Mesothelial cell of epicardium (in vitro differentiated cells): ENCODE measurements around the gene DMPK. TPM values are rescaled to one million over a fixed set of nuclear protein-coding genes. Genes with fewer than 3 reads are reported as not detected.

Experiments used
- DNase-seq, 2 experiments: peaks; one replicate each; pipeline ENCODE4 v3.0.0; 2021; ENCODE audit warnings: low spot score in 2 of 2; ENCODE audit not compliant: unreplicated experiment in 2 of 2
- H3K27ac Mint-ChIP-seq: 2 replicates; pipeline ENCODE4 v1.8.0; 2021; ENCODE audit warnings: mixed read lengths
- H3K27me3 Mint-ChIP-seq: 2 replicates; pipeline ENCODE4 v1.8.0; 2021; ENCODE audit warnings: low read depth, mixed read lengths
- H3K36me3 Mint-ChIP-seq: 2 replicates; pipeline ENCODE4 v1.8.0; 2021; ENCODE audit warnings: mixed read lengths
- H3K4me1 Mint-ChIP-seq: 2 replicates; pipeline ENCODE4 v1.8.0; 2021; ENCODE audit warnings: mixed read lengths
- H3K4me3 Mint-ChIP-seq: 2 replicates; pipeline ENCODE4 v1.8.0; 2021; ENCODE audit warnings: mild to moderate bottlenecking, moderate library complexity, mixed read lengths
- H3K9me3 Mint-ChIP-seq: 2 replicates; pipeline ENCODE4 v1.8.0; 2021; ENCODE audit warnings: mixed read lengths
- CTCF ChIP-seq: fragments of 200-600 bp; sonication (generic); IDR thresholded peaks from one replicate; pipeline ENCODE4 v1.5.0; 2021; ENCODE audit warnings: antibody characterized with exemption; ENCODE audit not compliant: unreplicated experiment
- total RNA-seq: library from RNA; stranded (reverse); gene quantifications from 3 replicates; pipeline ENCODE4 v1.2.1, GENCODE V29; 2021

The DMPK gene
- total RNA-seq, 1 donor from 2014 or later, result 130 TPM

- Mint-ChIP-seq H3K27me3 (no peaks in the 10 kb centered on the region), H3K9me3 (no peaks in the 10 kb centered on the region), H3K4me3 (peak overlapping the region; percentile 45), H3K4me1 (peaks cover 34% of the 10 kb centered on the region), H3K36me3 (peaks cover 13% of the 10 kb centered on the region), H3K27ac (peak overlapping the region; percentile 85)
- DNase-seq, result no peak
- TF ChIP-seq CTCF, result no peak
Measured at GRCh38 chr19:45782820-45783785, 813 bp upstream of the DMPK start.

GRCh38 chr19:45781214-45782161, 802 bp downstream of the DMPK start:
- DNase-seq, result no peak
- Mint-ChIP-seq H3K27me3 (no peaks in the 10 kb centered on the region), H3K27ac (no peak overlapping the region), H3K36me3 (peaks cover 14% of the 10 kb centered on the region), H3K4me3 (peak overlapping the region; percentile 46), H3K9me3 (no peaks in the 10 kb centered on the region), H3K4me1 (peaks cover 34% of the 10 kb centered on the region)
- no peak for TF ChIP-seq CTCF

DNA sequence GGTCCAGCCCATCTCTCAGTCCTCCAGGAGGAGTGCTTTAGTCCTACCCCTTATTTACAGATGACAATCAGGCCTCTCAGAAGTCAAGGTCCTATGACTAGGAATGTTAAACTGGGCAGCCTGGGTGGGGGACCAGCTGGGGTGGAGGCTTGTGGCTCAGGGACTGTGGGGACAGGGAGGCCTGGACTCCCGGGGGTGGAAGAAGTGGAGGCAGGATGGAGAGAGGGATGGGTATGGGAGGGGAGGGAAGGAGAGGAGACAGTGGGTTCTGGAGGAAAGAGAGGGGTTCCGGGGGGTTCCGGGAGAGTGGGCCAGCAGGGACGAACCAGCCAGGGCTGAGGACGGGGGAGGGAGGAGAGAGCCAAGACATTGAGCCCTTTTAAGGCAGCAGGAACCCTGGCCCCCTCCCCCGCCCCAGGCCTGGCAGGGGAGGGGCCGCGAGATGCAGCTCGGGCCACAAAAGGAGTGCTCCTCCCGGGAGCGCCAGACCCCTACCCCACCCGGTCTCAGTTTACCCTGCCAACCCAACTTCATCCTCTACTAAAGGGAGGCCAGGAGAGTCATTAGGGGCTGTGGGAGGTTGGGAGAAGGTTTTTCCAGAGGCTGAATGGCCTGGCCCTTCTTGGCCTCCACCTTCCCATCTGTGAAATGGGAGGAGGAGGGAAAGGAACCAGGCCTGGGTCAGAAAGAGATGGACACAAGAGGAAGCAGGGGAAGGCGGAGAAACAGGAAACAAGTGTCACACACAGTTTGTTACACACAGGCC, 1.7 kb downstream of the DMPK start:
- H3K36me3 Mint-ChIP-seq, result peaks cover 14% of the 10 kb centered on the region
- no peak for TF ChIP-seq CTCF
- H3K9me3 Mint-ChIP-seq, result no peaks in the 10 kb centered on the region
- peak overlapping the region; percentile 42 for H3K4me3 Mint-ChIP-seq
- no peaks in the 10 kb centered on the region for H3K27me3 Mint-ChIP-seq
- H3K27ac Mint-ChIP-seq, result no peak overlapping the region
- no peak for DNase-seq
- H3K4me1 Mint-ChIP-seq, result peaks cover 34% of the 10 kb centered on the region

- Mint-ChIP-seq H3K27me3 (no peaks in the 10 kb centered on the region), H3K4me3 (no peak overlapping the region), H3K36me3 (peaks cover 14% of the 10 kb centered on the region), H3K4me1 (peaks cover 34% of the 10 kb centered on the region), H3K9me3 (no peaks in the 10 kb centered on the region), H3K27ac (no peak overlapping the region)
- TF ChIP-seq CTCF, result no peak
- DNase-seq, result no peak
Measured at GRCh38 chr19:45780146-45780447, 2.2 kb downstream of the DMPK start.
